Inflammatory macrophage treated with lipopolysaccharide for 1 hour (primary cell): ENCODE data around the gene FAM186B.

Experiments used
- DNase-seq, 2 donors: peaks; one replicate each; pipeline ENCODE4 v3.0.0-alpha.2; 2020 to 2022

Gene FAM186B

DNA sequence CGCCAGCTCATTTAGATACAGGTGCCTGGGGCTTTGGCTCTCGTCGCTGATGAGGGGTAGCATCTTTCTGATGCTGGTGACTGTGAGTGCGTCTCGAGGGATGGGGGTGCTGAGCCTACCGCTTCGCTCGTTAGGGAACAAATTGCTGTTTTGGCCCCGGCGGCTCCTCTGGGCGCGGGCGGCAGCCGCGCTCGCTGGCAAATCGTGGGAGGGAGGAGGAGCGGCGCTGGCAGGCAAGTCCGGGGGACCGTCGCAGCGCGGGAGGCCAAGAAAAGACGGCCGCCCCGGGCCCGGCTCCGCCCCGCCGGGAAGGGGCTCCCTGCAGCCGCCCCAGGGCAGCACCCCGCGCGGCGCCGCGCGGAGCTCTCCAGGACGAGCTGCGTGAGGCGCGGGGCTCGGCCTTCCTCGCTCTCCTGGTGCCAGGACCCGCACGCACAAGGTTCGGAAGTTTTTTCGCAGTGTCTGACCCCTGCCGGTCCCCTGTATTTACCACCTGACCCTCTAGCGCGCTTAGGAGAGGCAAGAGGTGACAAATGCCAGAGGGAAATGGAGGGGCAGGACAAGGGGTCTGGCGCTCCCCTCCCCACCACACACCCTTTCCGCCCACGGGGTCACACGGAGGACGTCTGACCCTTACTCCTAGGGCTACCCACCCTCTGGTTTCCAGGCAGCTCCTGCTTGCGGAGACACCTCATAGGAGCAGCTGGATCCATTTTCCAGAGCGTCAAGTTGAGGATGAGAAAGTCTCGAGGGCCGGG is 67.5 kb downstream of the FAM186B start:
- DNase-seq = peak in 1 of 2 donors; percentile 41
